IPS DF 19.7 (cell line): Measurements from ENCODE around the gene EMP2.
A peak's percentile ranks its signal among the peaks of the same experiment; 100 is the strongest.
"Not testable (repeated sequence)": the region's sequence is repeated elsewhere in the genome, so short reads cannot be mapped to it uniquely, and the experiment has no call there.

Source experiments
- DNase-seq: peaks from one replicate; pipeline ENCODE4 v3.0.0-alpha.2; 2013; ENCODE audit warnings: low read depth, low spot score

The EMP2 gene, protein sequence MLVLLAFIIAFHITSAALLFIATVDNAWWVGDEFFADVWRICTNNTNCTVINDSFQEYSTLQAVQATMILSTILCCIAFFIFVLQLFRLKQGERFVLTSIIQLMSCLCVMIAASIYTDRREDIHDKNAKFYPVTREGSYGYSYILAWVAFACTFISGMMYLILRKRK

GRCh38 chr16:10579965-10580882 lies at the start of gene EMP2:
Gene EMP2, minus strand, starts transcription at chr16:10580598. Its CDS starts 32,981 bp downstream, at chr16:10547617.
- no peak for DNase-seq

GRCh38 chr16:10629592-10629963 lies 49.2 kb upstream of the EMP2 start:
- DNase-seq, result peak; percentile 57

GRCh38 chr16:10625595-10626357 lies 45.4 kb upstream of the EMP2 start:
- DNase-seq, result no peak

DNA sequence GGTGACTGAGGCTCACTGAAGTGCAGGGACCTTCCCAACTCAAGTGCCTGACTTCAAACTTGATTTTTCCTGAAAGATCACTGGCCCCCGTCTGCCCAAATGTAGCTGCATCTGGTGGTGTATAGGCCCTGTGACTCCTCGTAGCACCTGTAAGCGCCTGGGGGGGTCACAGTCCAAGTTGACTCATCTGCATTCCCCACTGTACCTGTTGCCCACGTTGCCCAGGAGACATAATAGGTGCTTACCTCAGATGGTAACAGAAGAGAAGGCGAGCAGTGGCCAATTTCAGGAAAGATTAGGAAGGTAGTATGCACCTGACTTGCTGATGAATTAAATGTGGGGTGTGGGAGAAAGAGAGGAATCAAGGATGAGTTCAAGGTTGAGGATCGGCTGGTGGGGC lies 44.1 kb upstream of the EMP2 start:
- no peak for DNase-seq

GRCh38 chr16:10623059-10623458 lies 42.7 kb upstream of the EMP2 start:
- no peak for DNase-seq

- no peak for DNase-seq
Measured at GRCh38 chr16:10622036-10622921, 41.9 kb upstream of the EMP2 start.

DNA sequence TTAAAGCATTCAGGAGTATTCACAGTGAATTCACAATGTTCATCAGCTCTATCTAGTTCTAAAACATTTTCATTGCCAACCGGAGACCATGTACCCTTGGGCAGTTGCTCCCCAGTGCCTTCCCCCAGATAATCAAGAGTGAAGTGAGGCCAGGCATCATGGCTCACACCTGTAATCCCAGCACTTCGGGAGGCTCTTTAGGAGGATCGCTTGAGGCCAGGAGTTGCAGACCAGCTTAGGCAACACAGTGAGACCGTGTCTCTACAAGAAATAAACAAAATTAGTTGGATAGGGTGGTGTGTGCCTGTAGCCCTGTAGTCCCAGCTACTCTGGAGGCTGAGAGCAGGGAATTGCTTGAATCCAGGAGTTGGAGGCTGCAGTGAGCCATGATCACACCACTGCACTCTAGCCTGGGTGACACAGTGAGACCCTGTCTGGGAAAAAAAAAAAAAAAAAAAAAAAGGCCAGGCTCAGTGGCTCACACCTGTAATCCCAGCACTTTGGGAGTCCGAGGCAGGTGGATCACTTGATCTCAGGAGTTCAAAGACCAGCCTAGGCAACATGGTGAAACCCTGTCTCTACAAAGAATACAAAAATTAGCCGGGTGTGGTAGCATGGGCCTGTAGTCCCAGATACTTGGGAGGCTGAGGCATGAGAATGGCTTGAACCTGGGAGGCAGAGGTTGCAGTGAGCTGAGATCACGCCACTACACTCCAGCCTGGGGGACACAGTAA lies 41.0 kb upstream of the EMP2 start:
- DNase-seq, result not testable (repeated sequence)

GRCh38 chr16:10620120-10620519 lies 39.7 kb upstream of the EMP2 start:
- no peak for DNase-seq

DNA sequence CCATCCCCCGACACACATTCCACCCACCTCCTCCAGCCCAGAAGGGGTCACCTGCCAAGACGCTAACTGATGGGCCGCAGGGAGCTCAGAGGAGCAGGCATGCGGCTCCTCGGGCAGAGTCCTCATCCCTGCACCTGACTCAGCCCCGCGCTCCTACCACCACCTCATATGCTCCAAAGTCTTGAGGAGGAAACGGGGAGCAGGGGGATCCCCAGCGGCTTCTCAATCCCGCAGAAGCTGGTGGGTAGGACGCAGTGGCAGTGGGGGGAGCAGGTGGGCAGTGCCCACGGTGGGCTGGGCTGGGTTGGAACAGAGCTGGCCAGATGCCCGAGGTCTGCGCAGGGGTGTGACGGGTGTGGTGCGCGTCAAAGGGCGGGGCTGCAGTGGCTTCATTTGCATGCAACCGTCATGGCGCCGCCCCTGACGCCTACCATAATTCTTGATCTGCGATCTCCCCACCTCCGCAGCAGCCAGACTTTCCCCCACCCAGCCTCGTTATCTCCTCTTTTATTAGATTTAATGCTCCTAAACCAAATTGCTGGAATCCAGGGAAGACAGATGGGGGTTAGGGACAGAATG lies 39.0 kb upstream of the EMP2 start:
- DNase-seq, result no peak

GRCh38 chr16:10618710-10619209 lies 38.4 kb upstream of the EMP2 start:
- no peak for DNase-seq

- DNase-seq, result no peak
Measured at GRCh38 chr16:10617662-10618420, 37.4 kb upstream of the EMP2 start.

DNA sequence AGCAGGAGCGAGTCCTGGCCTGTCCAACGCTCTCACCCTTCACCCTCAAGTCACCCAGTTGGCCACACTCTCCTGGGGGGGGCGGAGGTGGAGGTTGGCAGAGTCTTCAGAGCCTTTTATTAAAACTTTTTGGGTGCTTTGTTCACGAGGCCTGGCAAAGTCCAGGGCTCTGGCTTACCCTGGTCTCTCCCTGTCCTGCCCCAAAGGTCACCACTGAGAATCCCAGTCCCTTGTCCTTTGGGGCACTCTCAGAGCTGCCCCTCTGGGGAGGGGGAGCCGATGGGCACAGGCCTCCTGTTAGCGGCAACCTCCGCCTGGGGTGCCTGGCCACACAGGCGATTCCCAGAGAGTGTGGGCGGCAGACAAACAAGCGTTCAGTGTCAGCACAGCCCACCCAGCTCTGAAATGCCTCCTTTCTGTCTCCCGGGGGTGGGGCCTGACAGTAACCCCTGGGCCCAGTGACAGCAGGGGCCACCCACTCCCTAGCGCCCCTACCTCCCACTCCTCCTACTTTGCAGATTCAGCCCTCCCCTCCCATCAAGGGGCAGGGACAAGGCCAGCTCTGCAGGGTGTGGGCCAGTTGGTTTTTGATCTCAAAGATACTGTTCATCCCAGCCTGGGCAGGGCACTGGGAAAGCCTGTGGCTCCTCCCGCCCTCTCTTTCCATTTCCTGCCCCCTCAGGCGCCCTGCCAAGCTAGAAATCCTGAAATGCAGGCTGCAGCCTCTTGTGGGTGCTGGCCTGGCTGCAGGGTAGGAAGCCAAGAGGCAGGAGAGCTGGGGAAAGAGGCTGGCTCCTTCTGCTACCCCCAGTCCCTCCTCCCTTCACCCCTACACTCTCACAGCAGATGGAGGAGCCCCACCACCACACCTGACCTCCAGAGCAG lies 36.6 kb upstream of the EMP2 start:
- no peak for DNase-seq

GRCh38 chr16:10616419-10616755 lies 36.0 kb upstream of the EMP2 start:
- no peak for DNase-seq

DNA sequence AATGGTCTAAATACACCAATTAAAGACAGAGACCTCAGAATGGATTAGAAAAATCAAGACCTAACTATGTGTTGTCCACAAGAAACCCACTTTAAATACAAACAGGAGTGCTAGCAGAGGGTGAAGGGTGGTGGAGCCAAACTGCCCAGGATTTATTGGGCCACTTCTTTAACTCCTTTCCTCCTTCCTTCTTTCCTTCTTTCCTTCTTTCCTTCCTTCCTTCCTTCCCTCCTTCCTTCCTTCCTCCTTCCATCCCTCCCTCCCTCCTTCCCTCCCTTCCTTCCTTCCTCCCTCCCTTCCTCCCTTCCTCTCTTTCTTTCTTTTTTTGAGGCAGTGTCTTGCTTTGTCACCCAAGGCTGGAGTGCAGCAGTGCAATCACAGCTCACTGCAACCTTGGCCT lies 34.3 kb upstream of the EMP2 start:
- no peak for DNase-seq

- no peak for DNase-seq
Measured at GRCh38 chr16:10613785-10614485, 33.5 kb upstream of the EMP2 start.

GRCh38 chr16:10612649-10613179 lies 32.3 kb upstream of the EMP2 start:
- no peak for DNase-seq

GRCh38 chr16:10611825-10612342 lies 31.5 kb upstream of the EMP2 start:
- no peak for DNase-seq
